ENCODE measurements around the gene NARF.

The NARF gene

GRCh38 chr17:82480318-82480717 is 21.8 kb downstream of the NARF start:
- DNase-seq, result no peak

GRCh38 chr17:82483204-82483660 is 24.7 kb downstream of the NARF start:
- DNase-seq, result no peak

- DNase-seq, result no peak
Observed at GRCh38 chr17:82483836-82484235, 25.3 kb downstream of the NARF start.

- no peak for DNase-seq
Observed at GRCh38 chr17:82486231-82487094, 27.9 kb downstream of the NARF start.

GRCh38 chr17:82487910-82488309 is 29.4 kb downstream of the NARF start:
- DNase-seq, result no peak

- no peak for DNase-seq
Observed at GRCh38 chr17:82489117-82489516, 30.6 kb downstream of the NARF start.

GRCh38 chr17:82489851-82490511 is 31.4 kb downstream of the NARF start:
- no peak for DNase-seq

GRCh38 chr17:82490512-82491195 is 32.1 kb downstream of the NARF start:
- DNase-seq, result no peak

- no peak for DNase-seq
Observed at GRCh38 chr17:82491196-82491530, 32.6 kb downstream of the NARF start.

GRCh38 chr17:82491533-82491932 is 33.0 kb downstream of the NARF start:
- no peak for DNase-seq

GRCh38 chr17:82492643-82493225 is 34.2 kb downstream of the NARF start:
- DNase-seq, result no peak

- DNase-seq, result no peak
Observed at GRCh38 chr17:82493226-82493781, 34.8 kb downstream of the NARF start.

- DNase-seq, result peak; percentile 85 to 86
Observed at GRCh38 chr17:82494236-82495055, 35.9 kb downstream of the NARF start.

- DNase-seq, result no peak
Observed at GRCh38 chr17:82495844-82496528, 37.4 kb downstream of the NARF start.

- DNase-seq, result peak; percentile 84 to 91
Observed at GRCh38 chr17:82496529-82497434, 38.2 kb downstream of the NARF start.

GRCh38 chr17:82497483-82498405 is 39.2 kb downstream of the NARF start:
- peak; percentile 29 to 44 for DNase-seq

GRCh38 chr17:82502207-82502606 is 43.7 kb downstream of the NARF start:
- DNase-seq, result no peak

- DNase-seq, result no peak
Observed at GRCh38 chr17:82503094-82503727, 44.7 kb downstream of the NARF start.

Measured in activated CD4-positive, alpha-beta T cell treated with anti-CD3 and anti-CD28 coated beads for 4 hours (primary cell).